Measurements from ENCODE around the gene AIF1L. TPM values are rescaled to one million over a fixed set of nuclear protein-coding genes. Genes with fewer than 3 reads are reported as not detected.

AIF1L gene
- total and polyA plus RNA-seq, 2 of the 4 experiments (the other 2 are of a cell fraction) = 0.18 to 0.19 TPM

DNA sequence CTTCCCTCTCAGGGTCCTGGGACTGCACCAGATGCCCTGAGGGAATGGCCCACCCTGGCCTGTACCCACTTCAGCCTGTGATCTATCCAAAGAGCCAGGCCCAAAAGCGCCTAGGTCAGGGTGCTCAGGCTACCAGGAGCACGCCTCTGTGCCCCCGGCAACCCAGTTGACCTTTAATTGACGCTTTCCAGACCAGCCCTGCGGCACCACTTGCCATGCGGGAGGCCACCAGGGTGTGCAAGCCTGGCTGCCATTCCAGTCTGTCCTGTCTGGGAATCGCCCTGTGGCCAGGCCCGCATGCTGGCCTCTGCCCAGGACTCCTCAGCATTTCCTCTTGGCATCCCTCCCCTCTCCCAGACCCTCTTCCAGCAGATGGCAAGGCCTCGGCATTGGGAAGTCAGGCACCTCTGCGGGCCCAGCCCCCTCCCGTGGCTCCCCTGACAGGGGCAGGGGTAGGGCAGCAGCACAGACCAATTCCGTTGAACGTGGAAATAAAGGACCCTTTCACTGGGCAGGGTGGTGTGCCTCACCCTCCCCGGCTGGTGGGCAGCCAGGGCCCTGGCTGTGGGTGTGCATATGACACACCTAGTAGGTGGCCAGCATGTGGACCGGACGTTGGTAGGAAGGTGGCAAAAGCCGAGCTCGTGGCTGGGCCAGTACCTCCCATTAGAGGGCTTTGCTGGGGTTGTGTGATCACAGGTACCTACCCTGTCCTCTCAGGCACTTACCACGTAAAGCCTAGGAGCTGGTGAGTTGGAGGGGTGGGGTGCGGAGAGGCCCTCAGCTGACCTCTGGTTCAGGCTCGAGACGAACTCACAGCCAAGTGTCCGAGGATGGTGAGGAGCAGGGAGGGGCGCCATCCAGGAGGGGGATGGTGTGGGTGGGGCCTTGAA is 3.5 kb upstream of the AIF1L start:
- no peak overlapping the region for H3K27ac ChIP-seq (ENCODE audit: insufficient read depth, low read length)
- no peak overlapping the region for H4K91ac ChIP-seq (ENCODE audit: insufficient read depth, low read depth, low read length)
- no peak for ATAC-seq (ENCODE audit: low read depth)
- no peak overlapping the region for H2BK120ac ChIP-seq (ENCODE audit: low read depth, low read length)
- H2BK15ac ChIP-seq (ENCODE audit: low read depth, low read length) = no peak overlapping the region
- H3K79me1 ChIP-seq (ENCODE audit: low read depth in 1 of 2, low read length in 2 of 2) = no peaks in the 10 kb centered on the region
- no peak overlapping the region for H3K4me2 ChIP-seq (ENCODE audit: low read depth, low read length)
- no peaks in the 10 kb centered on the region for H3K9me1 ChIP-seq (ENCODE audit: insufficient read depth, low read length)
- no peak overlapping the region for H2BK5ac ChIP-seq (ENCODE audit: low read depth, low read length, poor library complexity, severe bottlenecking)
- peaks cover 59% of the 10 kb centered on the region for H3K27me3 ChIP-seq (ENCODE audit: control insufficient read depth, insufficient read depth, low read length)
- CTCF ChIA-PET = no interaction called here
- H2AFZ ChIP-seq (replicated peaks; ENCODE audit: low read length, poor library complexity) = no peak overlapping the region
- no peak overlapping the region for H3K56ac ChIP-seq (ENCODE audit: extremely low read depth, insufficient read depth, low read length)
- in situ Hi-C loops (cut with MboI; ENCODE audit: low sequenced_read_pairs) = no loop called here
- H3K9ac ChIP-seq (ENCODE audit: low read depth, low read length) = no peak overlapping the region
- H3K36me3 ChIP-seq (ENCODE audit: control insufficient read depth, insufficient read depth, low read length) = no peaks in the 10 kb centered on the region
- H2AK5ac ChIP-seq (ENCODE audit: low read depth, low read length) = no peak overlapping the region
- no peak overlapping the region for H2BK20ac ChIP-seq (ENCODE audit: low read depth, low read length)
- H3K4ac ChIP-seq (ENCODE audit: low read depth, low read length) = no peak overlapping the region
- H3K23ac ChIP-seq (ENCODE audit: low read depth, low read length) = no peak overlapping the region
- no peak overlapping the region for H3K4me3 ChIP-seq (ENCODE audit: insufficient read depth, low read depth, low read length)
- 0 out of 2 replicates have a peak, but pooled peaks cover 2% of the 10 kb centered on the region for H3K9me3 ChIP-seq (ENCODE audit: control insufficient read depth, insufficient read depth, low read length)
- intact Hi-C loops (cut with micrococcal nuclease) = no loop called here
- POLR2A ChIA-PET (ENCODE audit: unreplicated experiment) = no interaction called here
- H4K5ac ChIP-seq (ENCODE audit: low read depth, low read length) = no peak overlapping the region
- H4K8ac ChIP-seq (ENCODE audit: low read depth in 2 of 2, low read length in 2 of 2) = no peak overlapping the region
- H3K4me1 ChIP-seq (ENCODE audit: control insufficient read depth, insufficient read depth, low read length) = no peaks in the 10 kb centered on the region; the same call in 1 of the 2 replicates
- DNase-seq = no peak
- no TSS peak for BruUV-seq (replicated peaks)
- dilution Hi-C loops (cut with HindIII; ENCODE audit: low sequenced_read_pairs, unreplicated experiment) = no loop called here
- no peaks in the 10 kb centered on the region for H4K20me1 ChIP-seq (ENCODE audit: insufficient read depth, low read length)
- WGBS, 2 experiments (ENCODE audit: extremely low coverage in 2 of 2, insufficient read length in 1 of 2) = 64% methylated on average over 15 of the region's 24 CpGs; no CpG with 5 or more reads in 1 of the 2 experiments
- TF ChIP-seq, protein P1, sequence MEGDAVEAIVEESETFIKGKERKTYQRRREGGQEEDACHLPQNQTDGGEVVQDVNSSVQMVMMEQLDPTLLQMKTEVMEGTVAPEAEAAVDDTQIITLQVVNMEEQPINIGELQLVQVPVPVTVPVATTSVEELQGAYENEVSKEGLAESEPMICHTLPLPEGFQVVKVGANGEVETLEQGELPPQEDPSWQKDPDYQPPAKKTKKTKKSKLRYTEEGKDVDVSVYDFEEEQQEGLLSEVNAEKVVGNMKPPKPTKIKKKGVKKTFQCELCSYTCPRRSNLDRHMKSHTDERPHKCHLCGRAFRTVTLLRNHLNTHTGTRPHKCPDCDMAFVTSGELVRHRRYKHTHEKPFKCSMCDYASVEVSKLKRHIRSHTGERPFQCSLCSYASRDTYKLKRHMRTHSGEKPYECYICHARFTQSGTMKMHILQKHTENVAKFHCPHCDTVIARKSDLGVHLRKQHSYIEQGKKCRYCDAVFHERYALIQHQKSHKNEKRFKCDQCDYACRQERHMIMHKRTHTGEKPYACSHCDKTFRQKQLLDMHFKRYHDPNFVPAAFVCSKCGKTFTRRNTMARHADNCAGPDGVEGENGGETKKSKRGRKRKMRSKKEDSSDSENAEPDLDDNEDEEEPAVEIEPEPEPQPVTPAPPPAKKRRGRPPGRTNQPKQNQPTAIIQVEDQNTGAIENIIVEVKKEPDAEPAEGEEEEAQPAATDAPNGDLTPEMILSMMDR (conservative IDR thresholded peaks at IDR 0.05; ENCODE audit: low read depth, low read length) = no peak
- TF ChIP-seq CHD1 (IDR thresholded peaks at IDR 0.05; ENCODE audit: low read depth, low read length) (no peak), RFX5 (IDR thresholded peaks at IDR 0.05; ENCODE audit: low read depth, low read length) (no peak), ELK1 (IDR thresholded peaks at IDR 0.05; ENCODE audit: borderline replicate concordance, low read depth, low read length) (no peak), FOS (IDR thresholded peaks at IDR 0.05; ENCODE audit: low read depth, low read length) (no peak), POLR2A (IDR thresholded peaks at IDR 0.05; ENCODE audit: low read depth, low read length) (no peak), MAFK (IDR thresholded peaks at IDR 0.05; ENCODE audit: low read depth, low read length) (no peak), RCOR1 (IDR thresholded peaks at IDR 0.05; ENCODE audit: insufficient replicate concordance, low read length) (no peak), RAD21 (IDR thresholded peaks at IDR 0.05; ENCODE audit: low read length) (no peak)
- TF ChIP-seq, protein P2, sequence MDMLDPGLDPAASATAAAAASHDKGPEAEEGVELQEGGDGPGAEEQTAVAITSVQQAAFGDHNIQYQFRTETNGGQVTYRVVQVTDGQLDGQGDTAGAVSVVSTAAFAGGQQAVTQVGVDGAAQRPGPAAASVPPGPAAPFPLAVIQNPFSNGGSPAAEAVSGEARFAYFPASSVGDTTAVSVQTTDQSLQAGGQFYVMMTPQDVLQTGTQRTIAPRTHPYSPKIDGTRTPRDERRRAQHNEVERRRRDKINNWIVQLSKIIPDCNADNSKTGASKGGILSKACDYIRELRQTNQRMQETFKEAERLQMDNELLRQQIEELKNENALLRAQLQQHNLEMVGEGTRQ (IDR thresholded peaks at IDR 0.05; ENCODE audit: low read depth, low read length) = no peak
- H3K14ac ChIP-seq (replicated peaks; ENCODE audit: low read depth, low read length) = no peak overlapping the region
- no peak overlapping the region for H3K18ac ChIP-seq (ENCODE audit: low read depth, low read length)
- H2AK9ac ChIP-seq (replicated peaks; ENCODE audit: low read depth, low read length, poor library complexity) = no peak overlapping the region

All from IMR-90 (cell line).